HS-27A (cell line): ENCODE results near the gene PCDHB4.
"Not testable (repeated sequence)": the region's sequence is repeated elsewhere in the genome, so short reads cannot be mapped to it uniquely, and the experiment has no call there.

Experiments used
- DNase-seq: peaks from one replicate; pipeline ENCODE4 v3.0.0-alpha.2; 2012; ENCODE audit warnings: low read depth, missing footprints

Gene PCDHB4

GRCh38 chr5:141121563-141121962 is at the start of gene PCDHB4:
Gene PCDHB4, plus strand, starts transcription at chr5:141121818. Its CDS starts 181 bp downstream, at chr5:141121999.
- DNase-seq: no peak

DNA sequence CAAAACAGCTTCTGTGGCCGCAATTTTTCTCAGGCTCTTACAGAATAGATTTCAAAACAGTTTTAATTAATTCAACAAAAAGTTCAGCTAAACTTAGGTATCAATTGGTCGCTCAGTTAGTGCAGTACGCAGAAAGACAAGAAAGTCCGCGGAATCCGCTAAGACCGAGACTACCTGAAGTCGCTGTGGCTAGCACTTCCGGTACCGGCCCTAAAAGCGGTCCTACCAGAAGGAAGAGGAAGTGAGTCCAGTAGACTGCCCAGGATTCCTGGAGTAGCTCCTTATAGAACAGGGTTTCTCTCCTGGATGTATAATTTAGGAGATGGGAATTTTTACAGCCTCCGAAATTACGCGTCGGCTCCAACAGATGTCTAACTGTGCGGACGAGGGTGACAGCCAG is 43.8 kb upstream of the PCDHB4 start:
- DNase-seq: no peak

- no peak for DNase-seq
Observed at GRCh38 chr5:141082228-141082627, 39.4 kb upstream of the PCDHB4 start.

GRCh38 chr5:141084487-141084989 is 37.1 kb upstream of the PCDHB4 start:
- no peak for DNase-seq

GRCh38 chr5:141094481-141095262 is 26.9 kb upstream of the PCDHB4 start, which contains the start of gene PCDHB2:
Gene PCDHB2, plus strand, starts transcription at chr5:141094615. Its CDS starts 176 bp downstream, at chr5:141094791.
- DNase-seq: no peak

DNA sequence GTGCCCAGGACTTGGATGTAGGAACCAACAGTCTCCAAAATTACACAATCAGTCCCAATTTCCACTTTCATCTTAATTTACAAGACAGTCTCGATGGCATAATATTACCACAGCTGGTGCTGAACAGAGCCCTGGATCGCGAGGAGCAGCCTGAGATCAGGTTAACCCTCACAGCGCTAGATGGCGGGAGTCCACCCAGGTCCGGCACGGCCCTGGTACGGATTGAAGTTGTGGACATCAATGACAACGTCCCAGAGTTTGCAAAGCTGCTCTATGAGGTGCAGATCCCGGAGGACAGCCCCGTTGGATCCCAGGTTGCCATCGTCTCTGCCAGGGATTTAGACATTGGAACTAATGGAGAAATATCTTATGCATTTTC is 26.4 kb upstream of the PCDHB4 start:
- no peak for DNase-seq

- not testable (repeated sequence) for DNase-seq
Observed at GRCh38 chr5:141096181-141096580, 25.4 kb upstream of the PCDHB4 start.

DNA sequence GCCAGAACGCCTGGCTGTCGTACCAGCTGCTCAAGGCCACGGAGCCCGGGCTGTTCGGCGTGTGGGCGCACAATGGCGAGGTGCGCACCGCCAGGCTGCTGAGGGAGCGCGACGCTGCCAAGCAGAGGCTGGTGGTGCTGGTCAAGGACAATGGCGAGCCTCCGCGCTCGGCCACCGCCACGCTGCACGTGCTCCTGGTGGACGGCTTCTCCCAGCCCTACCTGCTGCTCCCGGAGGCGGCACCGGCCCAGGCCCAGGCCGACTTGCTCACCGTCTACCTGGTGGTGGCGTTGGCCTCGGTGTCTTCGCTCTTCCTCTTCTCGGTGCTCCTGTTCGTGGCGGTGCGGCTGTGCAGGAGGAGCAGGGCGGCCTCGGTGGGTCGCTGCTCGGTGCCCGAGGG is 25.0 kb upstream of the PCDHB4 start:
- DNase-seq: not testable (repeated sequence)

GRCh38 chr5:141100243-141100805 is 21.3 kb upstream of the PCDHB4 start, which contains the start of gene PCDHB3:
Gene PCDHB3, plus strand, starts transcription at chr5:141100473. Its CDS starts 177 bp downstream, at chr5:141100650.
- DNase-seq: no peak

GRCh38 chr5:141101059-141101458 is 20.6 kb upstream of the PCDHB4 start:
- DNase-seq: no peak

DNA sequence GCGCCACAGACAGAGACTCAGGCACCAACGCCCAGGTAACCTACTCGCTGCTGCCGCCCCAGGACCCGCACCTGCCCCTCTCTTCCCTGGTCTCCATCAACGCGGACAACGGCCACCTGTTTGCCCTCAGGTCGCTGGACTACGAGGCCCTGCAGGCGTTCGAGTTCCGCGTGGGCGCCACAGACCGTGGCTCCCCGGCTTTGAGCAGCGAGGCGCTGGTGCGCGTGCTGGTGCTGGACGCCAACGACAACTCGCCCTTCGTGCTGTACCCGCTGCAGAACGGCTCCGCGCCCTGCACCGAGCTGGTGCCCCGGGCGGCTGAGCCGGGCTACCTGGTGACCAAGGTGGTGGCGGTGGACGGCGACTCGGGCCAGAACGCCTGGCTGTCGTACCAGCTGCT is 19.5 kb upstream of the PCDHB4 start:
- not testable (repeated sequence) for DNase-seq

GRCh38 chr5:141102471-141102870 is 19.1 kb upstream of the PCDHB4 start:
- not testable (repeated sequence) for DNase-seq

GRCh38 chr5:141105350-141105749 is 16.3 kb upstream of the PCDHB4 start:
- DNase-seq: no peak

GRCh38 chr5:141119250-141119649 is 2.4 kb upstream of the PCDHB4 start:
- DNase-seq: no peak

DNA sequence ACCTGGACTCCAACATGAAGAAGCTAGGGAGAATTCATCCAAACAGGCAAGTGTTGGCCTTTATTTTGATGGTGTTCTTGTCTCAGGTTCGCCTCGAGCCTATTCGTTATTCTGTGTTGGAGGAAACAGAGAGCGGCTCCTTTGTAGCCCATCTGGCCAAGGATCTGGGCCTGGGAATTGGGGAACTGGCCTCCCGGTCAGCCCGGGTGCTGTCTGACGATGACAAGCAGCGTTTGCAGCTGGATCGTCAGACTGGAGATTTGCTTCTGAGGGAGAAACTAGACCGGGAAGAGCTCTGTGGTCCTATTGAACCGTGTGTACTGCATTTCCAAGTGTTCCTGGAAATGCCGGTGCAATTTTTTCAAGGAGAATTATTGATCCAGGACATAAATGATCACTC is 367 bp downstream of the PCDHB4 start:
- DNase-seq: no peak

GRCh38 chr5:141123396-141124135 is 1.9 kb downstream of the PCDHB4 start:
- DNase-seq: not testable (repeated sequence)

GRCh38 chr5:141127305-141127704 is 5.7 kb downstream of the PCDHB4 start:
- DNase-seq: no peak

DNA sequence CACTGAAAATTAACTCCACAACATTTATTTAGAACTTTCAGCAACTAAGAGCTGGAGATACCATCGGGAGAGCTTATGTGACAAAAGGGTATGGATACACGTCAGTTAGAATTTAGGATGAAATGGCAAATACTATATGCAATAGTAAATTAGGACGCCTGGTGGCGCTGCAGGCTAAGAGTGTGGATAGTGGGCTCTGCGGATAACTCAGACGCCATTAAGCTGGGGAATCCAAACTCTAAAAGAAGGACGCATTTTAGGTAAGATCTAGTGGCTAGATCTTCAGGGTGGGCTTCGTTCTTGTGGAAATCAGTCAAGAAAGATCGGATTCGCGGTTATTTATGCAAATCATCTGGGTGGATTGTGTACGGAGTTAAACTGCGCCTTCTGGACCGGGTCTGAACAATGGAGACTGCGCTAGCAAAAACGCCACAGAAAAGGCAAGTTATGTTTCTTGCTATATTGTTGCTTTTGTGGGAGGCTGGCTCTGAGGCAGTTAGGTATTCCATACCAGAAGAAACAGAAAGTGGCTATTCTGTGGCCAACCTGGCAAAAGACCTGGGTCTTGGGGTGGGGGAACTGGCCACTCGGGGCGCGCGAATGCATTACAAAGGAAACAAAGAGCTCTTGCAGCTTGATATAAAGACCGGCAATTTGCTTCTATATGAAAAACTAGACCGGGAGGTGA is 13.6 kb downstream of the PCDHB4 start, which contains the start of gene PCDHB5:
PCDHB5 (plus strand) TSS at position 177 of the 688 bp plus-strand sequence; CDS start at position 406, 229 bp downstream.
- DNase-seq: no peak

- no peak for DNase-seq
Observed at GRCh38 chr5:141135718-141136266, 14.2 kb downstream of the PCDHB4 start.

GRCh38 chr5:141137346-141137745 is 15.7 kb downstream of the PCDHB4 start:
- not testable (repeated sequence) for DNase-seq

GRCh38 chr5:141149812-141150211 is 28.2 kb downstream of the PCDHB4 start, which contains the start of gene PCDHB6:
Gene PCDHB6, plus strand, starts transcription at chr5:141150057. Its CDS starts 201 bp downstream, at chr5:141150258.
- no peak for DNase-seq
